Measurements from ENCODE around the gene ME3. TPM values are rescaled to one million over a fixed set of nuclear protein-coding genes. Genes with fewer than 3 reads are reported as not detected.

The ME3 gene
- polyA plus RNA-seq, 1 donor (not counting 4 experiments of a cell fraction or from before 2014, with no cell fraction given): 1.0 TPM

DNA sequence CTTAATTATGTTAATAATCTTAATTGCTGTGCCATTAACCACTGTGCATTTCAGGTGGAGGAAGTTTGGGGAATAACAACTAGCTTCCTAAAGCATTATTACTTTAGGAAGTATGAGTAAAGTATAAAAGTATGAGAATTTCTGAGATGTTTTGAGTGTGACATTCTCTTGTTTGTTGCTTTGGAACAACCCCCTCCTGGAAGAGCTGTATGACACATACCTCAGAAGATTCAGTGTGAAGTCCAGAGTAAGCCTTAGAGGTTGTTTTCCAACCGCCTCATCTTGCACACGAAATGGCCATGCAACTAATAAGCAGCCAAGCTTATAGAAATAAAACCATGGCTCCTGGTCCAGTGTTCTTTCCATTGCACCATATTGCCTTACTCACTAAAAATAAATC lies 276.0 kb downstream of the ME3 start:
- no peak overlapping the region for H3K4me2 ChIP-seq (ENCODE audit: control insufficient read depth, extremely low read depth, insufficient read depth, low read depth, low read length)

GRCh38 chr11:86395061-86395551 lies 277.3 kb downstream of the ME3 start:
- no peaks in the 10 kb centered on the region for H3K4me1 ChIP-seq (ENCODE audit: control insufficient read depth, extremely low read depth, insufficient read depth, low read length)
- no peaks in the 10 kb centered on the region for H4K20me1 ChIP-seq (ENCODE audit: control insufficient read depth, extremely low read depth, insufficient read depth, low read length)
- H3K9me1 ChIP-seq (ENCODE audit: control insufficient read depth, extremely low read depth, insufficient read depth, low read length): no peaks in the 10 kb centered on the region
- no peak overlapping the region for H3K27ac ChIP-seq (ENCODE audit: control insufficient read depth, insufficient read depth, low read length)
- dilution Hi-C loops (cut with MboI; ENCODE audit: extremely low pct_ligation_motif_present, low sequenced_read_pairs): no loop called here
- H3K79me2 ChIP-seq (ENCODE audit: control insufficient read depth, insufficient read depth, low read length): no peaks in the 10 kb centered on the region
- H3K9me3 ChIP-seq (ENCODE audit: control insufficient read depth, low read depth, low read length): no peaks in the 10 kb centered on the region
- FAIRE-seq: no peak
- no peak overlapping the region for H3K9ac ChIP-seq (ENCODE audit: control insufficient read depth, extremely low read depth, insufficient read depth, low read length)
- no peak for DNase-seq (ENCODE audit: low read depth, low spot score)
- H3K4me2 ChIP-seq (ENCODE audit: control insufficient read depth, extremely low read depth, insufficient read depth, low read depth, low read length): no peak overlapping the region
- no peaks in the 10 kb centered on the region for H3K27me3 ChIP-seq (ENCODE audit: control insufficient read depth, extremely low read depth, insufficient read depth, low read length)
- no peaks in the 10 kb centered on the region for H3K36me3 ChIP-seq (ENCODE audit: control insufficient read depth in 2 of 2, extremely low read depth in 1 of 2, insufficient read depth in 2 of 2, low read length in 2 of 2)
- no peak overlapping the region for H2AFZ ChIP-seq (ENCODE audit: control insufficient read depth, low read length)
- no peak overlapping the region for H3K4me3 ChIP-seq (ENCODE audit: control insufficient read depth in 2 of 3, extremely low read depth in 1 of 3, insufficient read depth in 2 of 3, low read depth in 1 of 3, low read length in 3 of 3)
- no peak for TF ChIP-seq EZH2 (IDR thresholded peaks at IDR 0.05; ENCODE audit: low read length)
- no peak for TF ChIP-seq CTCF (optimal IDR thresholded peaks at IDR 0.05 in 1 of 3, IDR thresholded peaks at IDR 0.05 in 1 of 3, conservative IDR thresholded peaks at IDR 0.05 in 1 of 3; ENCODE audit: extremely low read depth in 1 of 3, insufficient read depth in 2 of 3, low read length in 3 of 3)

More for the DNA sequence above, 276.0 kb downstream of the ME3 start:
- H3K4me1 ChIP-seq (ENCODE audit: control insufficient read depth, extremely low read depth, insufficient read depth, low read length): no peaks in the 10 kb centered on the region
- dilution Hi-C loops (cut with MboI; ENCODE audit: extremely low pct_ligation_motif_present, low sequenced_read_pairs): no loop called here
- H3K27ac ChIP-seq (ENCODE audit: control insufficient read depth, insufficient read depth, low read length): no peak overlapping the region
- no peaks in the 10 kb centered on the region for H4K20me1 ChIP-seq (ENCODE audit: control insufficient read depth, extremely low read depth, insufficient read depth, low read length)
- H3K27me3 ChIP-seq (ENCODE audit: control insufficient read depth, extremely low read depth, insufficient read depth, low read length): no peaks in the 10 kb centered on the region
- TF ChIP-seq CTCF (optimal IDR thresholded peaks at IDR 0.05 in 1 of 3, IDR thresholded peaks at IDR 0.05 in 1 of 3, conservative IDR thresholded peaks at IDR 0.05 in 1 of 3; ENCODE audit: extremely low read depth in 1 of 3, insufficient read depth in 2 of 3, low read length in 3 of 3) (no peak), EZH2 (IDR thresholded peaks at IDR 0.05; ENCODE audit: low read length) (no peak)
- no peaks in the 10 kb centered on the region for H3K36me3 ChIP-seq (ENCODE audit: control insufficient read depth in 2 of 2, extremely low read depth in 1 of 2, insufficient read depth in 2 of 2, low read length in 2 of 2)
- H3K79me2 ChIP-seq (ENCODE audit: control insufficient read depth, insufficient read depth, low read length): no peaks in the 10 kb centered on the region
- no peak overlapping the region for H3K9ac ChIP-seq (ENCODE audit: control insufficient read depth, extremely low read depth, insufficient read depth, low read length)
- no peaks in the 10 kb centered on the region for H3K9me1 ChIP-seq (ENCODE audit: control insufficient read depth, extremely low read depth, insufficient read depth, low read length)
- no peaks in the 10 kb centered on the region for H3K9me3 ChIP-seq (ENCODE audit: control insufficient read depth, low read depth, low read length)
- no peak overlapping the region for H2AFZ ChIP-seq (ENCODE audit: control insufficient read depth, low read length)
- H3K4me3 ChIP-seq (ENCODE audit: control insufficient read depth in 2 of 3, extremely low read depth in 1 of 3, insufficient read depth in 2 of 3, low read depth in 1 of 3, low read length in 3 of 3): no peak overlapping the region
- no peak for DNase-seq (ENCODE audit: low read depth, low spot score)
- FAIRE-seq: no peak

Other genes with a start within 250 kb of the ME3 start
- gene PRSS23, start 127.9 kb upstream of the ME3 start, polyA plus RNA-seq: 126 to 168 TPM (median 143 TPM) in 3 replicates